ENCODE data around the gene MTUS2. TPM values are rescaled to one million over a fixed set of nuclear protein-coding genes. Genes with fewer than 3 reads are reported as not detected.

Gene MTUS2
- total RNA-seq, 1 donor from 2014 or later = 0.41 TPM

DNA sequence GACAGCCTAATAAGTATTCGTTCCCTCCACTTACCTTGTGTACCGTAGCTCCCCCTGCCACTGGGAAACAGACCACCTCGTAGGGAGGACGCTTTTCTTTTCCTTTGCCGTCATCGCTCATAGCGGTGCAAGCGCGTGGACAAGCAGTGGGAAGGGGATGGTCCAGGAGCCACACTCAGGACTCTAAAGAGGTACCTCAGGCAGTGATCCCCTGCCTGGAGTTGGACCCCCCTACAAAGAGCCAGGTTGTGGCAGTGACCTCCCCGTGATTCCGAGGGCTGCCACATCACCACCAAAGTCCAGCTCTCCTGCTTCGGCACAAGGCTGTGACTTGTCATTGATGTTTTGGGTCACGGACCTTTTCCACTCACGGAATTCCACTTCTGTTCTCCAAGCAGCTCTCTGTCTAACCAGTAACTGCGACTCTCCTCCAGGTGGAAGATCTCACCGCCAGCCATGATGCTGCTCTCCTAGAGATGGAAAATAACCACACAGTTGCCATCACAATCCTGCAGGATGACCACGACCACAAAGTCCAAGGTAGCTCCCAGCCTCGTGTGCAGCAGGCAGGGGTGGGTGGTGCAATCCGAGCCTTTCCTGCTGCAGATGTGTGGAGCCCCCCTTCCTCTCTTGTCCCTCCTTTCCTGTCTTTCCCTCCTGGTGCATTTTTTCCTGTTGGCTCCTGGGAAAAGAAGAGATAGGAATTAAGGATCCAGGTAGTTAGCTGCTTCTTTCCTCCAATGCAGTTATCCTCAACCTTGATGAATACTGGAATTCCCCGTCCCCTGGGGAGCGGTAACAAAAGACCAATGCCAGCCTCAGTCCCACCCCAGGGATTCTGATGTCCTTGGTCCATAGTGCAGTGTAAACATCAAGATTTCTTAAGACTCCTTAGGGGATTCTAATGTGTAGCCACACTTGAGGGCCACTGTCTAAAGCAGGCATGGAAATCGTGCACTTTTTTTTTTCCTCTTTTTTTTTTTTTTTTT, 667.6 kb downstream of the MTUS2 start:
- Histone ChIP-seq H3K27me3 (peaks cover 8% of the 10 kb centered on the region), H3K27ac (no peak overlapping the region), H3K4me1 (no peaks in the 10 kb centered on the region), H3K9me3 (no peaks in the 10 kb centered on the region), H3K36me3 (no peaks in the 10 kb centered on the region), H3K4me3 (no peak overlapping the region)
- TF ChIP-seq CTCF (IDR thresholded peaks at IDR 0.05) = no peak
- no peak for ATAC-seq
- no peak for DNase-seq
- intact Hi-C loops (cut with DNase I) = no loop called here

GRCh38 chr13:29489650-29490560, 669.8 kb downstream of the MTUS2 start:
- no peaks in the 10 kb centered on the region for H3K9me3 ChIP-seq
- no peaks in the 10 kb centered on the region for H3K4me1 ChIP-seq
- intact Hi-C loops (cut with DNase I) = no loop called here
- no peak overlapping the region for H3K4me3 ChIP-seq
- no peak for TF ChIP-seq CTCF (IDR thresholded peaks at IDR 0.05)
- ATAC-seq (no peak), DNase-seq (no peak)
- no peak overlapping the region for H3K27ac ChIP-seq
- peaks cover 13% of the 10 kb centered on the region for H3K27me3 ChIP-seq
- no peaks in the 10 kb centered on the region for H3K36me3 ChIP-seq

GRCh38 chr13:29490561-29490885, 670.4 kb downstream of the MTUS2 start:
- no peak for ATAC-seq
- no peak overlapping the region for H3K27ac ChIP-seq
- no peaks in the 10 kb centered on the region for H3K9me3 ChIP-seq

GRCh38 chr13:29491248-29491647, 671.1 kb downstream of the MTUS2 start:
- H3K9me3 ChIP-seq = no peaks in the 10 kb centered on the region
- peaks cover 4% of the 10 kb centered on the region for H3K4me1 ChIP-seq
- intact Hi-C loops (cut with DNase I) = no loop called here
- no peak overlapping the region for H3K4me3 ChIP-seq
- DNase-seq (peak; percentile 3), ATAC-seq (no peak)
- no peak overlapping the region for H3K27ac ChIP-seq
- TF ChIP-seq CTCF (IDR thresholded peaks at IDR 0.05) = no peak
- peaks cover 13% of the 10 kb centered on the region for H3K27me3 ChIP-seq
- H3K36me3 ChIP-seq = no peaks in the 10 kb centered on the region

More at GRCh38 chr13:29490561-29490885, 670.4 kb downstream of the MTUS2 start:
- DNase-seq = no peak
- no peaks in the 10 kb centered on the region for H3K4me1 ChIP-seq
- no peak for TF ChIP-seq CTCF (IDR thresholded peaks at IDR 0.05)
- H3K4me3 ChIP-seq = no peak overlapping the region
- no peaks in the 10 kb centered on the region for H3K36me3 ChIP-seq
- H3K27me3 ChIP-seq = peaks cover 13% of the 10 kb centered on the region
- intact Hi-C loops (cut with DNase I) = no loop called here

- intact Hi-C loops (cut with DNase I) = no loop called here
- Histone ChIP-seq H3K9me3 (no peaks in the 10 kb centered on the region), H3K36me3 (no peaks in the 10 kb centered on the region), H3K4me3 (no peak overlapping the region), H3K27ac (no peak overlapping the region), H3K27me3 (peaks cover 13% of the 10 kb centered on the region), H3K4me1 (peaks cover 10% of the 10 kb centered on the region)
- ATAC-seq (no peak), DNase-seq (peak; percentile 3)
- TF ChIP-seq CTCF (IDR thresholded peaks at IDR 0.05) = no peak
These were observed 673.7 kb downstream of the MTUS2 start for GRCh38 chr13:29493796-29494195.
